CD14-positive monocyte (primary cell): ENCODE data around the gene SCN8A. TPM values are rescaled to one million over a fixed set of nuclear protein-coding genes. Genes with fewer than 3 reads are reported as not detected.

Source experiments
- DNase-seq, 3 donors: peaks; one replicate each; pipeline ENCODE4 v3.0.0-alpha.2; 2011 to 2022
- H2AFZ ChIP-seq: 2 replicates; pipeline ENCODE4 v1.6.0; 2012; ENCODE audit warnings: mild to moderate bottlenecking, low read depth, low read length, inconsistent platforms; ENCODE audit not compliant: insufficient read depth, poor library complexity, severe bottlenecking
- H3K27ac ChIP-seq, 2 donors: 1 replicate in 1 of 2; 2 replicates in 1 of 2; pipeline ENCODE4 v1.5.1; 2012 to 2013; ENCODE audit warnings: low read length in 2 of 2, control low read depth in 1 of 2, inconsistent platforms in 1 of 2, low read depth in 1 of 2, mild to moderate bottlenecking in 1 of 2
- H3K27me3 ChIP-seq, 2 donors: one replicate each; pipeline versions ENCODE4 v1.6.0 to v1.6.1; 2011 to 2013; ENCODE audit warnings: low read length in 2 of 2; ENCODE audit not compliant: control insufficient read depth in 2 of 2, insufficient read depth in 2 of 2
- H3K36me3 ChIP-seq, 2 donors: replicated peaks in 1 of 2; 1 replicate in 1 of 2; 2 replicates in 1 of 2; pipeline versions ENCODE4 v1.5.1 to v1.6.1; 2012 to 2013; ENCODE audit warnings: low read length in 2 of 2, control low read depth in 1 of 2, inconsistent platforms in 1 of 2, mild to moderate bottlenecking in 1 of 2; ENCODE audit not compliant: insufficient read depth in 2 of 2, control insufficient read depth in 1 of 2
- H3K4me1 ChIP-seq, 2 donors: 1 replicate in 1 of 2; 2 replicates in 1 of 2; pipeline versions ENCODE4 v1.5.1 to v1.6.1; 2012 to 2013; ENCODE audit warnings: low read length in 2 of 2, control low read depth in 1 of 2, inconsistent platforms in 1 of 2, mild to moderate bottlenecking in 1 of 2, moderate library complexity in 1 of 2; ENCODE audit not compliant: insufficient read depth in 2 of 2, control insufficient read depth in 1 of 2
- H3K4me2 ChIP-seq: replicated peaks from 2 replicates; pipeline ENCODE3; 2012; ENCODE audit warnings: low read length, moderate library complexity, mild to moderate bottlenecking; ENCODE audit not compliant: poor library complexity, severe bottlenecking; ENCODE audit errors: extremely low read depth
- H3K4me3 ChIP-seq, 3 experiments: fragments of 200-600 bp in 1 of 3; sonication (generic) in 1 of 3; replicated peaks in 1 of 3; 1 replicate in 2 of 3; 2 replicates in 1 of 3; pipeline ENCODE4 v1.5.1; 2011 to 2013; ENCODE audit warnings: low read length in 3 of 3, mild to moderate bottlenecking in 3 of 3, control low read depth in 2 of 3, low read depth in 2 of 3, inconsistent platforms in 1 of 3, moderate library complexity in 1 of 3
- H3K79me2 ChIP-seq: 2 replicates; pipeline ENCODE4 v1.6.0; 2012; ENCODE audit warnings: mild to moderate bottlenecking, control low read depth, inconsistent platforms, low read length, moderate library complexity; ENCODE audit not compliant: insufficient read depth
- H3K9ac ChIP-seq: 2 replicates; pipeline ENCODE4 v1.6.0; 2017; ENCODE audit warnings: low read length, mild to moderate bottlenecking; ENCODE audit not compliant: insufficient read depth, poor library complexity, severe bottlenecking
- H3K9me3 ChIP-seq, 2 donors: replicated peaks in 1 of 2; 1 replicate in 1 of 2; 2 replicates in 1 of 2; pipeline versions ENCODE4 v1.5.1 to v1.6.1; 2012 to 2013; ENCODE audit warnings: low read length in 2 of 2, control low read depth in 1 of 2; ENCODE audit not compliant: control insufficient read depth in 1 of 2, insufficient read depth in 1 of 2
- H4K20me1 ChIP-seq: 2 replicates; pipeline ENCODE4 v1.6.0; 2012; ENCODE audit warnings: mild to moderate bottlenecking, low read length, control low read depth, moderate library complexity; ENCODE audit not compliant: insufficient read depth
- H3K27ac Mint-ChIP-seq, 7 donors: one replicate each; pipeline ENCODE4 v1.8.0; 2020; ENCODE audit warnings: mild to moderate bottlenecking in 7 of 7, mixed read lengths in 7 of 7, moderate library complexity in 6 of 7, inconsistent platforms in 2 of 7
- H3K27me3 Mint-ChIP-seq, 3 donors: one replicate each; pipeline ENCODE4 v1.8.0; 2021 to 2022; ENCODE audit warnings: low read depth in 3 of 3, mild to moderate bottlenecking in 3 of 3, mixed read lengths in 3 of 3, moderate library complexity in 3 of 3, inconsistent platforms in 1 of 3
- H3K36me3 Mint-ChIP-seq, 2 donors: one replicate each; pipeline ENCODE4 v1.8.0; 2020; ENCODE audit warnings: mixed read lengths in 2 of 2, inconsistent platforms in 1 of 2, mild to moderate bottlenecking in 1 of 2
- H3K4me1 Mint-ChIP-seq: one replicate; pipeline ENCODE4 v1.8.0; 2020; ENCODE audit warnings: mild to moderate bottlenecking, mixed read lengths
- H3K4me3 Mint-ChIP-seq, 2 donors: one replicate each; pipeline ENCODE4 v1.8.0; 2020; ENCODE audit warnings: mild to moderate bottlenecking in 2 of 2, mixed read lengths in 2 of 2, moderate library complexity in 1 of 2
- H3K9me3 Mint-ChIP-seq, 7 donors: one replicate each; pipeline ENCODE4 v1.8.0; 2020 to 2022; ENCODE audit warnings: mixed read lengths in 7 of 7, mild to moderate bottlenecking in 6 of 7, moderate library complexity in 6 of 7, inconsistent platforms in 2 of 7
- WGBS: methylation state at CpG from one replicate; pipeline ENCODE4 v1.1.5; 2013; ENCODE audit warnings: missing lambda C conversion rate; ENCODE audit not compliant: insufficient coverage; 5-methylcytosine and 5-hydroxymethylcytosine counted together
- intact Hi-C, 2 donors: fragments of 100-400 bp; cut with micrococcal nuclease; formaldehyde crosslinking; loops; one replicate each; pipeline versions ENCODE4 v1.15.0 to v1.15.1; 2023
- polyA plus RNA-seq, 3 donors: library from polyadenylated mRNA; depleted of rRNA in 1 of 3; unstranded in 2 of 3; stranded (reverse) in 1 of 3; fragments of 300-500 nt in 2 of 3; fragments of >200 nt in 1 of 3; fragmentation: Illumina TruSeq in 2 of 3; gene quantifications; 1 replicate in 2 of 3; 2 replicates in 1 of 3; pipeline ENCODE4 v1.2.3, GENCODE V29; 2012 to 2021
- TF ChIP-seq, protein P1 (sequence below): fragments of 200-600 bp; IDR thresholded peaks from one replicate; pipeline ENCODE4 v1.8.0; 2022; ENCODE audit warnings: antibody characterized with exemption, mild to moderate bottlenecking

SCN8A gene
- polyA plus RNA-seq, 3 donors = 0.03 TPM; not detected in 2

DNA sequence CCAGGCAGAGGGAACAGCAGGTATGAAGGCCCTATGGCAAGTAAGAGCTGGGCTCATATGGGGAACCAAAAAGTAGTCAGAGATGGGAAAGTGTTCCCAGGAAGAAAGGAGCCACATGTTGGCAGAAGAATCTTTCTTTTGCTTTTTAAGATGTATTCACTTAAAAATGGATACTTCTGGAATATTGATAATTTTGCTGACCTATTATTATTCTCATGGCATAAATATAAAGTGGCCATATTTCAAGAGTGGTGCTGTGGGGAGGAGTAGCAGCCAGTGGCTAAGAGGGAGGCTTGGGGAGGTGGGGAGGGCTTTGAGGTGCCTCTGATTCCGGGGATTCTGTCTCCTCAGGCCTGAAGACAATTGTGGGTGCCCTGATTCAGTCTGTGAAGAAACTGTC is 108.2 kb downstream of the SCN8A start:
- H2AFZ ChIP-seq = no peak overlapping the region
- no peak overlapping the region for H3K4me2 ChIP-seq
- no peaks in the 10 kb centered on the region for H3K36me3 Mint-ChIP-seq
- H3K79me2 ChIP-seq = no peaks in the 10 kb centered on the region
- no peak overlapping the region for H3K27ac ChIP-seq
- H4K20me1 ChIP-seq = no peaks in the 10 kb centered on the region
- peaks cover 0 to 2% (median 0%) of the 10 kb centered on the region in 3 donors for H3K27me3 Mint-ChIP-seq
- H3K27ac Mint-ChIP-seq = no peak overlapping the region
- no peak overlapping the region for H3K4me3 Mint-ChIP-seq
- no peaks in the 10 kb centered on the region for H3K9me3 ChIP-seq
- no peak overlapping the region for H3K9ac ChIP-seq
- H3K4me3 ChIP-seq = no peak overlapping the region
- TF ChIP-seq, protein P1, sequence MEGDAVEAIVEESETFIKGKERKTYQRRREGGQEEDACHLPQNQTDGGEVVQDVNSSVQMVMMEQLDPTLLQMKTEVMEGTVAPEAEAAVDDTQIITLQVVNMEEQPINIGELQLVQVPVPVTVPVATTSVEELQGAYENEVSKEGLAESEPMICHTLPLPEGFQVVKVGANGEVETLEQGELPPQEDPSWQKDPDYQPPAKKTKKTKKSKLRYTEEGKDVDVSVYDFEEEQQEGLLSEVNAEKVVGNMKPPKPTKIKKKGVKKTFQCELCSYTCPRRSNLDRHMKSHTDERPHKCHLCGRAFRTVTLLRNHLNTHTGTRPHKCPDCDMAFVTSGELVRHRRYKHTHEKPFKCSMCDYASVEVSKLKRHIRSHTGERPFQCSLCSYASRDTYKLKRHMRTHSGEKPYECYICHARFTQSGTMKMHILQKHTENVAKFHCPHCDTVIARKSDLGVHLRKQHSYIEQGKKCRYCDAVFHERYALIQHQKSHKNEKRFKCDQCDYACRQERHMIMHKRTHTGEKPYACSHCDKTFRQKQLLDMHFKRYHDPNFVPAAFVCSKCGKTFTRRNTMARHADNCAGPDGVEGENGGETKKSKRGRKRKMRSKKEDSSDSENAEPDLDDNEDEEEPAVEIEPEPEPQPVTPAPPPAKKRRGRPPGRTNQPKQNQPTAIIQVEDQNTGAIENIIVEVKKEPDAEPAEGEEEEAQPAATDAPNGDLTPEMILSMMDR = no peak
- 88% methylated on average over 1 of the region's 1 CpG for WGBS
- H3K27me3 ChIP-seq = no peaks in the 10 kb centered on the region
- intact Hi-C loops = no loop called here
- H3K4me1 Mint-ChIP-seq = peaks cover 17% of the 10 kb centered on the region
- peaks cover 0 to 6% of the 10 kb centered on the region in 2 donors for H3K4me1 ChIP-seq
- no peak for DNase-seq
- H3K9me3 Mint-ChIP-seq = peaks cover 0 to 3% (median 0%) of the 10 kb centered on the region in 7 donors
- no peaks in the 10 kb centered on the region for H3K36me3 ChIP-seq

DNA sequence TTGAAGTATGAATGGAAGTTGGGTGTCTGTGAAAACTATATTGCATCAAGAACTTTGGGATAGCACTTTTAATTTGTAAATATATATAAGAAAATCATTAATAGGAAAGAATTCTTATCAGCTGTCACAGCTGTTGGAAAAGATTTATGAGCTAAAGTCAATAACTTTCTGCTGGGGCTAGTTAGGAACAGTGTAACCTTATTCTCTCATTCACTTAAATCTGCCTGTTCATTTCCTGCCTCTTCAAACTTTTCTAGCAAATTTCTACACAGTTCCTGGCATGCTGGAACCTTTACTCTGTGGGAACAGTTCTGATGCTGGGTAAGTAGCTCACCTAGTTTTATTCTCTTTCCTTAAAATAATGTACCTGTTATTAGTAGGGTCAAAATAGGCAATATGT is 109.9 kb downstream of the SCN8A start:
- Mint-ChIP-seq H3K36me3 (no peaks in the 10 kb centered on the region), H3K4me1 (peaks cover 24% of the 10 kb centered on the region), H3K4me3 (no peak overlapping the region), H3K27me3 (peaks cover 0 to 2% (median 0%) of the 10 kb centered on the region in 3 donors), H3K27ac (no peak overlapping the region), H3K9me3 (peaks cover 0 to 3% (median 0%) of the 10 kb centered on the region in 7 donors)
- no peak overlapping the region for H3K4me3 ChIP-seq
- no peaks in the 10 kb centered on the region for H3K79me2 ChIP-seq
- no peaks in the 10 kb centered on the region for H3K27me3 ChIP-seq
- H3K27ac ChIP-seq = no peak overlapping the region
- DNase-seq = no peak
- no peaks in the 10 kb centered on the region for H4K20me1 ChIP-seq
- H2AFZ ChIP-seq = no peak overlapping the region
- TF ChIP-seq, protein P1 = no peak
- intact Hi-C loops = no loop called here
- H3K4me1 ChIP-seq = peaks cover 0 to 6% of the 10 kb centered on the region in 2 donors
- no peak overlapping the region for H3K9ac ChIP-seq
- H3K9me3 ChIP-seq = no peaks in the 10 kb centered on the region
- H3K4me2 ChIP-seq = no peak overlapping the region
- no peaks in the 10 kb centered on the region for H3K36me3 ChIP-seq
